Ishikawa (cell line): ENCODE results near the gene PDCD1.

Experiments used
- CEBPB ChIP-seq: IDR thresholded peaks from 2 replicates; pipeline ENCODE4 v1.6.1; 2012
- CREB1 ChIP-seq: IDR thresholded peaks from 2 replicates; pipeline ENCODE4 v1.6.1; 2012; ENCODE audit warnings: low read depth
- EGR1 ChIP-seq: IDR thresholded peaks from 2 replicates; pipeline ENCODE4 v1.6.1; 2012
- EP300 ChIP-seq: IDR thresholded peaks from 2 replicates; pipeline ENCODE4 v1.6.1; 2012; ENCODE audit warnings: borderline replicate concordance
- FOXM1 ChIP-seq: IDR thresholded peaks from 2 replicates; pipeline ENCODE4 v1.6.1; 2012; ENCODE audit warnings: low read depth, borderline replicate concordance
- MAX ChIP-seq: IDR thresholded peaks from 2 replicates; pipeline ENCODE4 v1.6.1; 2012
- NFIC ChIP-seq: IDR thresholded peaks from 2 replicates; pipeline ENCODE4 v1.6.1; 2012
- RAD21 ChIP-seq: IDR thresholded peaks from 2 replicates; pipeline ENCODE4 v1.6.1; 2012; ENCODE audit warnings: low read depth
- REST ChIP-seq: IDR thresholded peaks from 2 replicates; pipeline ENCODE4 v1.6.1; 2012; ENCODE audit warnings: low read depth, mild to moderate bottlenecking
- TAF1 ChIP-seq: IDR thresholded peaks from 2 replicates; pipeline ENCODE4 v1.6.1; 2012; ENCODE audit warnings: low read depth, mild to moderate bottlenecking
- TCF12 ChIP-seq: IDR thresholded peaks from 2 replicates; pipeline ENCODE4 v1.6.1; 2012; ENCODE audit warnings: low read depth
- TEAD4 ChIP-seq: IDR thresholded peaks from 2 replicates; pipeline ENCODE4 v1.6.1; 2012
- YY1 ChIP-seq: IDR thresholded peaks from 2 replicates; pipeline ENCODE4 v1.6.1; 2012; ENCODE audit warnings: low read depth
- TF ChIP-seq, protein P1 (sequence below): IDR thresholded peaks from 2 replicates; pipeline ENCODE4 v1.6.1; 2012

The PDCD1 gene

DNA sequence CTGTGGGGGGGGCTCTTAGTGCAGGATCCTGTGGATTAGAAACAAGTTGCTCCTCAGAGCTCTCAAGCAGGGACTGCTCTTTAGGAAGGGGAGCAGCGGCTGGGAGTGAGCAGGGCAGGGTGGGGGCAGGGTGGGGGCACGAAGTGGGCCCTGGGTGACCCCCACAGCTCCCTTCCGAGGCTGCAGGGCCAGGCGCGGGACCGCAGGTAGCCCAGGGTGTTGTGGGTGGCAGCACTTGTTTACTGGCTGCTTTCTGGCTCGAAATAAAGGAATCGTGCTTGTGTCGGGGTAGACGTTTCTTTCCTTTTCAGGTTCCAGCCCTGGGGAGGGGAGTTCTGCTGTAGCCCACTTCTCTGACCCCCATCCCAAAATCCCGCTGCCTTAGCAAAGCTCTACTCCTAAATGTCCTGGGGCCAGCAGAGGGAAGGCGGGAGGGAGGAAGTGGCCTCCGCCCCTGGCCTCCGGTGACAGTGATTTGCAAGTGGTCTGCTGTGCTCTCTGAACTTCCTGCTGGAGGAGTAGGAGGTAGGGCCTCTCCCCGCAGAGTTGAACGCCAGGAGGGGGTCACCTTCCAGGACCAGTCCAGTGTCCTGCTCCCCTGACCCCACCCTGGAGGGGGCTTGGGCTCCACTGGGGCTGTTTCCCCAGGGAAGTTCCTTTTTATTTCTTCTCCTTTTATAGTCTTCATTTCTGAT is 41.4 kb downstream of the PDCD1 start:
- TF ChIP-seq TCF12 (no peak), TEAD4 (no peak), EP300 (no peak), YY1 (no peak), RAD21 (no peak), FOXM1 (no peak), REST (no peak), CREB1 (no peak)

DNA sequence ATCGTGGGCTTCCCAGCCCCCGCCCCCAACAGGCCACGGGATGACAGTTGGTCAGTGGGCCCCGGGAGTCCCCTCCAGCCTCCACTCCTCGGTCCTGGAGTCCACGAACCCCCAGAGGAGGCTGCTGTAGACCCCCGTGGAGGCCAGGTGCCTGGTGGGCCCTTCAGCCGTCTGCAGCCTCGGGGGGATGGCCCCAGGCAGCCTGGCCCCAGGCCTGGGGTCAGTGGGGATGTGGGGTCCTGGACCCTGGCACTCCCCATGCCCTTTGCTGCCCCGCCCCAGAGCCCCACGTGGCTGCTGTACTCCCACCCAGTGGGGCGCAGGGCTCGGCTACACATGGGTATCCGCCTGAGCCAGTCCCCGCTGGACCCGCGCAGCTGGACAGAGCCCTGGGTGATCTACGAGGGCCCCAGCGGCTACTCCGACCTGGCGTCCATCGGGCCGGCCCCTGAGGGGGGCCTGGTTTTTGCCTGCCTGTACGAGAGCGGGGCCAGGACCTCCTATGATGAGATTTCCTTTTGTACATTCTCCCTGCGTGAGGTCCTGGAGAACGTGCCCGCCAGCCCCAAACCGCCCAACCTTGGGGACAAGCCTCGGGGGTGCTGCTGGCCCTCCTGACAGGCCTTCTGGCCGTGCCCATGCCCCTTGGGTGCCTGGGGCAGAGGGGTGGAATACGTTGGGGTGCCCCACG is 42.1 kb downstream of the PDCD1 start:
- no peak for TF ChIP-seq TAF1

DNA sequence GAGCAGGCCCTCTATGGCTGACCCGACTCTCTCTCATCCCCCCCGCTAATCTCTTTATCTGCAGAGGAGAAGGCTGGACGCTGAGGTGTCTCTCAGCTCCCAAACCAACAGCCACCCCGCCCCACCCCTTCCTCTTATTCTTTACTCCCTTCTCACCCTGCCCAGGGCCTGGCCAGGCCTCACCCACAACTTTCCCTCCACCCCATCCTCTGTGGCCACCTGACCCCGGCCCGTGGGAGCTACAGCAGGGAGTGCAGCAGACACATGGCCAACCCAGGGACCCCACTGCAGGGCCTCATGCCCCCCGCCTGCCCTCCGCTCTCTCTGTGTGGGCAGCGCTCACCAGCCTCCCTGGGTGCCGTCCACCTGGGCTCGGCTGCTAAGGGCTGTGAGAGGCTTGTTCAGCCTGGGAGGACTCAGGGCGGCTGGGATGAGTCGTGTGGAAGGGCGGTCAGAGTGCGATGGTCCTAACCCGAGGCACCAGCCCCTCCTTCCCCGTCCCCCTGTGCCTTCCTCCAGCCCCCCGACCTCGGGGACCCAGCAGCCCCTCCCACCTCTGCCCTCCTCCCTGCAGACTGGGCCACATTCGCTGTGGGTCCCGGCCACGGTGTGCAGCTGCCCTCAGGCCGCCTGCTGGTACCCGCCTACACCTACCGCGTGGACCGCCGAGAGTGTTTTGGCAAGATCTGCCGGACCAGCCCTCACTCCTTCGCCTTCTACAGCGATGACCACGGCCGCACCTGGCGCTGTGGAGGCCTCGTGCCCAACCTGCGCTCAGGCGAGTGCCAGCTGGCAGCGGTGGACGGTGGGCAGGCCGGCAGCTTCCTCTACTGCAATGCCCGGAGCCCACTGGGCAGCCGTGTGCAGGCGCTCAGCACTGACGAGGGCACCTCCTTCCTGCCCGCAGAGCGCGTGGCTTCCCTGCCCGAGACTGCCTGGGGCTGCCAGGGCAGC is 42.9 kb downstream of the PDCD1 start:
- TF ChIP-seq MAX (no peak), EGR1 (no peak), EP300 (no peak), TAF1 (no peak), REST (no peak), YY1 (no peak), FOXM1 (no peak), CEBPB (no peak), CREB1 (no peak), TCF12 (no peak)
- TF ChIP-seq, protein P1, sequence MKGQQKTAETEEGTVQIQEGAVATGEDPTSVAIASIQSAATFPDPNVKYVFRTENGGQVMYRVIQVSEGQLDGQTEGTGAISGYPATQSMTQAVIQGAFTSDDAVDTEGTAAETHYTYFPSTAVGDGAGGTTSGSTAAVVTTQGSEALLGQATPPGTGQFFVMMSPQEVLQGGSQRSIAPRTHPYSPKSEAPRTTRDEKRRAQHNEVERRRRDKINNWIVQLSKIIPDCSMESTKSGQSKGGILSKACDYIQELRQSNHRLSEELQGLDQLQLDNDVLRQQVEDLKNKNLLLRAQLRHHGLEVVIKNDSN: no peak

- TF ChIP-seq, protein P1: no peak
- no peak for TF ChIP-seq CREB1
- no peak for TF ChIP-seq NFIC
- no peak for TF ChIP-seq FOXM1
- TF ChIP-seq CEBPB: no peak
These were observed 43.8 kb downstream of the PDCD1 start for GRCh38 chr2:241814643-241815476.

DNA sequence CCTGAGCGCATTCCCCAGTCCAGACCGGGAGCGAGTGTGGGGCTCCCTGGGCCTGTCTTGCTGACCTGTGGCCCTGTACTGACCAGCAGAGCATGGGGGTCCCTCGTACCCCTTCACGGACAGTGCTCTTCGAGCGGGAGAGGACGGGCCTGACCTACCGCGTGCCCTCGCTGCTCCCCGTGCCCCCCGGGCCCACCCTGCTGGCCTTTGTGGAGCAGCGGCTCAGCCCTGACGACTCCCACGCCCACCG is 44.4 kb downstream of the PDCD1 start:
- TF ChIP-seq TCF12 (no peak), NFIC (no peak), EGR1 (no peak), FOXM1 (no peak), YY1 (no peak), MAX (no peak), RAD21 (no peak), TAF1 (no peak), REST (no peak), CREB1 (no peak)
- TF ChIP-seq, protein P1: no peak
